HEK293 (cell line): ENCODE data around the gene TTLL11.

Experiments
- CTCF ChIA-PET: fragments of 350-600 bp; formaldehyde crosslinking; extraction: SDS; loops from one replicate; lab custom pipeline; 2021; ENCODE audit warnings: antibody characterized with exemption; lab: Yijun Ruan, JAX
- POLR2A ChIA-PET: fragments of 300-600 bp; formaldehyde crosslinking; extraction: SDS; loops from one replicate; lab custom pipeline; 2020; ENCODE audit warnings: antibody characterized with exemption, inconsistent platforms; lab: Yijun Ruan, JAX
- H3K27ac ChIP-seq: fragments of 200-500 bp; sonication (Bioruptor generic); 2 replicates; pipeline ENCODE4 v1.5.1; 2014; ENCODE audit warnings: low read depth, low read length, control low read depth, inconsistent platforms; ENCODE audit errors: extremely low read depth
- H3K36me3 ChIP-seq, 2 experiments: fragments of 200-500 bp in 1 of 2; sonication (Bioruptor generic) in 1 of 2; 1 replicate in 1 of 2; 2 replicates in 1 of 2; pipeline ENCODE4 v1.5.1; 2014 to 2017; ENCODE audit warnings: inconsistent platforms in 2 of 2, low read length in 2 of 2; ENCODE audit not compliant: control insufficient read depth in 2 of 2, insufficient read depth in 1 of 2
- H3K4me1 ChIP-seq: fragments of 200-500 bp; sonication (Bioruptor generic); 2 replicates; pipeline ENCODE4 v1.5.1; 2014; ENCODE audit warnings: mild to moderate bottlenecking, low read length, inconsistent platforms; ENCODE audit not compliant: control insufficient read depth, insufficient read depth
- H3K4me3 ChIP-seq: 2 replicates; pipeline ENCODE4 v1.5.1; 2011; ENCODE audit warnings: low read depth, mild to moderate bottlenecking, control low read depth, low read length, moderate library complexity
- H3K9me3 ChIP-seq: fragments of 200-500 bp; sonication (Bioruptor generic); 2 replicates; pipeline ENCODE4 v1.5.1; 2014; ENCODE audit warnings: low read depth, low read length, inconsistent platforms; ENCODE audit not compliant: control insufficient read depth, insufficient read depth
- FEZF1 ChIP-seq: fragments of 450-650 bp; formaldehyde crosslinking; IDR thresholded peaks from 2 replicates; pipeline ENCODE4 v1.5.1; 2016; ENCODE audit warnings: missing biosample characterization, missing genetic modification characterization
- GLI4 ChIP-seq: fragments of 450-650 bp; formaldehyde crosslinking; IDR thresholded peaks from 2 replicates; pipeline ENCODE4 v1.5.1; 2016; ENCODE audit warnings: missing biosample characterization, missing genetic modification characterization
- KLF9 ChIP-seq: fragments of 450-650 bp; formaldehyde crosslinking; IDR thresholded peaks from 2 replicates; pipeline ENCODE4 v1.5.1; 2016; ENCODE audit warnings: missing biosample characterization, missing genetic modification characterization, low read depth
- OSR2 ChIP-seq: fragments of 450-650 bp; formaldehyde crosslinking; IDR thresholded peaks from 2 replicates; pipeline ENCODE4 v1.5.1; 2016; ENCODE audit warnings: missing biosample characterization, missing genetic modification characterization
- PRDM1 ChIP-seq: fragments of 450-650 bp; formaldehyde crosslinking; IDR thresholded peaks from 2 replicates; pipeline ENCODE4; 2016; ENCODE audit warnings: missing biosample characterization, missing genetic modification characterization
- PRDM6 ChIP-seq: fragments of 450-650 bp; formaldehyde crosslinking; IDR thresholded peaks from 2 replicates; pipeline ENCODE4 v1.5.1; 2017; ENCODE audit warnings: missing biosample characterization, missing genetic modification characterization
- SP3 ChIP-seq: fragments of 450-650 bp; formaldehyde crosslinking; IDR thresholded peaks from 2 replicates; pipeline ENCODE4 v1.5.1; 2016; ENCODE audit warnings: missing biosample characterization, missing genetic modification characterization
- ZBTB26 ChIP-seq: fragments of 450-650 bp; formaldehyde crosslinking; optimal IDR thresholded peaks from 2 replicates; pipeline ENCODE3; 2016; ENCODE audit warnings: missing biosample characterization, mild to moderate bottlenecking, missing genetic modification characterization
- ZNF148 ChIP-seq: fragments of 450-650 bp; formaldehyde crosslinking; IDR thresholded peaks from 2 replicates; pipeline ENCODE4 v1.5.0; 2017; ENCODE audit warnings: missing biosample characterization, missing genetic modification characterization, borderline replicate concordance
- ZNF157 ChIP-seq: fragments of 450-650 bp; formaldehyde crosslinking; IDR thresholded peaks from 2 replicates; pipeline ENCODE4 v1.5.1; 2016; ENCODE audit warnings: missing biosample characterization, missing genetic modification characterization
- ZNF18 ChIP-seq: fragments of 450-650 bp; formaldehyde crosslinking; IDR thresholded peaks from 2 replicates; pipeline ENCODE4 v1.5.1; 2016; ENCODE audit warnings: missing biosample characterization, missing genetic modification characterization
- ZNF292 ChIP-seq: fragments of 450-650 bp; formaldehyde crosslinking; IDR thresholded peaks from 2 replicates; pipeline ENCODE4 v1.5.1; 2016; ENCODE audit warnings: low read depth, missing biosample characterization, missing genetic modification characterization, borderline replicate concordance
- ZNF366 ChIP-seq: fragments of 450-650 bp; formaldehyde crosslinking; conservative IDR thresholded peaks from 2 replicates; pipeline ENCODE4 v1.5.1; 2016; ENCODE audit warnings: missing biosample characterization, missing genetic modification characterization
- ZNF48 ChIP-seq: fragments of 450-650 bp; formaldehyde crosslinking; IDR thresholded peaks from 2 replicates; pipeline ENCODE4 v1.5.1; 2016; ENCODE audit warnings: missing biosample characterization, missing genetic modification characterization
- ZNF530 ChIP-seq: fragments of 450-650 bp; formaldehyde crosslinking; IDR thresholded peaks from 2 replicates; pipeline ENCODE4 v1.5.1; 2016; ENCODE audit warnings: low read depth, missing biosample characterization, missing genetic modification characterization
- ZNF571 ChIP-seq: fragments of 450-650 bp; formaldehyde crosslinking; IDR thresholded peaks from 2 replicates; pipeline ENCODE4 v1.5.0; 2017; ENCODE audit warnings: missing biosample characterization, missing genetic modification characterization
- ZNF704 ChIP-seq: fragments of 450-650 bp; formaldehyde crosslinking; IDR thresholded peaks from 2 replicates; pipeline ENCODE4 v1.5.1; 2016; ENCODE audit warnings: missing biosample characterization, missing genetic modification characterization
- ZNF707 ChIP-seq: fragments of 450-650 bp; formaldehyde crosslinking; IDR thresholded peaks from 2 replicates; pipeline ENCODE4 v1.5.1; 2016; ENCODE audit warnings: missing biosample characterization, missing genetic modification characterization
- ZNF777 ChIP-seq: fragments of 450-650 bp; formaldehyde crosslinking; IDR thresholded peaks from 2 replicates; pipeline ENCODE4 v1.5.1; 2017; ENCODE audit warnings: missing biosample characterization, missing genetic modification characterization, borderline replicate concordance
- ZNF785 ChIP-seq: fragments of 450-650 bp; formaldehyde crosslinking; IDR thresholded peaks from 2 replicates; pipeline ENCODE4 v1.5.1; 2016; ENCODE audit warnings: missing biosample characterization, missing genetic modification characterization
- ZXDB ChIP-seq: fragments of 450-650 bp; formaldehyde crosslinking; IDR thresholded peaks from 2 replicates; pipeline ENCODE4 v1.5.1; 2016; ENCODE audit warnings: missing biosample characterization, missing genetic modification characterization

Gene TTLL11

GRCh38 chr9:121906074-121906870, 186.8 kb downstream of the TTLL11 start:
- H3K4me1 ChIP-seq: no peaks in the 10 kb centered on the region
- H3K27ac ChIP-seq: no peak overlapping the region
- ChIA-PET CTCF (interaction anchor here (0.7 kb wide), 1 partner anchor 17 kb away, joined by 3 read pairs; no protein-coding TSS in a partner anchor), POLR2A (no interaction called here)
- no peaks in the 10 kb centered on the region for H3K9me3 ChIP-seq
- no peak overlapping the region for H3K4me3 ChIP-seq
- no peaks in the 10 kb centered on the region for H3K36me3 ChIP-seq
- TF ChIP-seq PRDM1 (tag by site-specific recombination) (no peak), ZNF530 (tag by site-specific recombination) (no peak)

GRCh38 chr9:121902461-121903135, 190.5 kb downstream of the TTLL11 start:
- POLR2A ChIA-PET: interaction anchor here (0.5 kb wide), 1 partner anchor 156 kb away, joined by 3 read pairs; no protein-coding TSS in a partner anchor
- Histone ChIP-seq H3K9me3 (no peaks in the 10 kb centered on the region), H3K4me3 (no peak overlapping the region), H3K4me1 (no peaks in the 10 kb centered on the region), H3K36me3 (no peaks in the 10 kb centered on the region), H3K27ac (no peak overlapping the region)
- CTCF ChIA-PET: no interaction called here
- TF ChIP-seq ZNF707 (tag by site-specific recombination) (no peak), PRDM6 (tag by site-specific recombination) (peak; percentile 18; the same call in 1 of the 2 replicates)

GRCh38 chr9:121901616-121902015, 191.5 kb downstream of the TTLL11 start:
- Histone ChIP-seq H3K36me3 (no peaks in the 10 kb centered on the region), H3K4me3 (no peak overlapping the region), H3K27ac (no peak overlapping the region), H3K4me1 (no peaks in the 10 kb centered on the region), H3K9me3 (no peaks in the 10 kb centered on the region)
- CTCF ChIA-PET: no interaction called here
- POLR2A ChIA-PET: no interaction called here
- TF ChIP-seq ZNF292 (tag by site-specific recombination): no peak
- no peak for TF ChIP-seq ZNF785 (tag by site-specific recombination)
- no peak for TF ChIP-seq ZNF48 (tag by site-specific recombination)
- TF ChIP-seq SP3: no peak
- no peak for TF ChIP-seq FEZF1
- no peak for TF ChIP-seq ZNF571
- no peak for TF ChIP-seq ZNF366 (tag by site-specific recombination)
- no peak for TF ChIP-seq ZNF157 (tag by site-specific recombination)
- TF ChIP-seq GLI4: no peak
- no peak for TF ChIP-seq ZNF148 (tag by site-specific recombination)
- no peak for TF ChIP-seq ZBTB26
- TF ChIP-seq ZNF18 (tag by site-specific recombination): no peak
- TF ChIP-seq ZXDB: no peak
- no peak for TF ChIP-seq ZNF777 (tag by site-specific recombination)
- TF ChIP-seq ZNF704 (tag by site-specific recombination): no peak
- no peak for TF ChIP-seq KLF9
- TF ChIP-seq OSR2 (tag by site-specific recombination): no peak
